ELR (cell line): ENCODE data around the gene TNFSF13.

ENCODE experiments used
- DNase-seq: peaks from one replicate; pipeline ENCODE4 v3.0.0-alpha.2; 2015; ENCODE audit warnings: low read depth

TNFSF13 gene

GRCh38 chr17:7552621-7553051 is 5.9 kb upstream of the TNFSF13 start:
- DNase-seq = no peak

DNA sequence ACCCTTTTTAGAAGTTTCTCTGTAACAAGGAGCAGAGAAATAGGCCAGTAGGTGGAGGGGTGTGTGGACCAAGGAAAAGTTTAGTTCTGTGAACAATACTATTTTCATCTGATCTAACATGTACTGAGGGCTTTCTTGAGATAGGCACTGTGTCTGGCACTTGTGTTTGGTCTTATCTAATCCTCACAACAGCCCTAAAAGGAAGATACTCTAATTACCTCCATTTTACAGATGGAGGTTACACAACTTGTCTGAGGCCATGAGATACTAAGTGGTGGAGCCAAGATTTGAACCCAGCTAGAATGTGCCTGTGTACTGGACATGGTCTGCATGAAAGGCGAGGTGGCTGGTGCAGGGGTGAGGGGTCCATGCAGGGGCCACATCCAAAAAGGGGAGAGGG is 5.2 kb upstream of the TNFSF13 start:
- DNase-seq = no peak

DNA sequence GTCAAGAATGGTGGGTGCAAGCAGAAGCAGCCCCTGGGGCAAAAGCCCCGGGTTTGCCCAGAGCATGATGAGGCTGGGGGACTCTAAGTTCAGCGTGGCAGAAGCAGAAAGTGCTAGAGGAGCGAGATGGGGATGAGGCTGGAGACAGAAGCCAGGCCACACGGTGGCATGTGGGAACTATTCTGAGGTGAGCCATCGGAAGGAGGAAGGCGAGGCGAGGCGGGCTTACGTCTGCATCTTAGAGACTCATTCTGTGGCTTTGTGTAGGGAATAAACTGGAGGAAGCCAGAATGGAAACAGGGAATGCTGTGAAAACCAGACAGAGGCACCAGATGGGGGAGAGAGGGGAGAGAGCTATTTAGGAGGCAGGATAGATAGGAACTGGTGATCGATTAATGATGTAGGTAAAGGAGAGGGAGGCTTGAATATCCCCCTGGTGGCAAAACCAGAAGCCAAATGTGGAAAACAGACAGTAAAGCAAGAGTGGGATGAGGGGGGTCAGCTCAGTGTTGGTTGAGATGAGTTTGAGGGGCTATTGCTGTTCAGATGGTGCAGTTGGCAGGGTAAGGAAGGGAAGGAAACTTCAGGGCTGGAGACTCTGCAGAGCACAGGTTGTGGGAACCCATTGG is 3.1 kb upstream of the TNFSF13 start:
- DNase-seq = no peak

- DNase-seq = no peak
Measured at GRCh38 chr17:7556627-7557026, 1.9 kb upstream of the TNFSF13 start.

- DNase-seq = no peak
Measured at GRCh38 chr17:7557147-7557764, 1.3 kb upstream of the TNFSF13 start.

DNA sequence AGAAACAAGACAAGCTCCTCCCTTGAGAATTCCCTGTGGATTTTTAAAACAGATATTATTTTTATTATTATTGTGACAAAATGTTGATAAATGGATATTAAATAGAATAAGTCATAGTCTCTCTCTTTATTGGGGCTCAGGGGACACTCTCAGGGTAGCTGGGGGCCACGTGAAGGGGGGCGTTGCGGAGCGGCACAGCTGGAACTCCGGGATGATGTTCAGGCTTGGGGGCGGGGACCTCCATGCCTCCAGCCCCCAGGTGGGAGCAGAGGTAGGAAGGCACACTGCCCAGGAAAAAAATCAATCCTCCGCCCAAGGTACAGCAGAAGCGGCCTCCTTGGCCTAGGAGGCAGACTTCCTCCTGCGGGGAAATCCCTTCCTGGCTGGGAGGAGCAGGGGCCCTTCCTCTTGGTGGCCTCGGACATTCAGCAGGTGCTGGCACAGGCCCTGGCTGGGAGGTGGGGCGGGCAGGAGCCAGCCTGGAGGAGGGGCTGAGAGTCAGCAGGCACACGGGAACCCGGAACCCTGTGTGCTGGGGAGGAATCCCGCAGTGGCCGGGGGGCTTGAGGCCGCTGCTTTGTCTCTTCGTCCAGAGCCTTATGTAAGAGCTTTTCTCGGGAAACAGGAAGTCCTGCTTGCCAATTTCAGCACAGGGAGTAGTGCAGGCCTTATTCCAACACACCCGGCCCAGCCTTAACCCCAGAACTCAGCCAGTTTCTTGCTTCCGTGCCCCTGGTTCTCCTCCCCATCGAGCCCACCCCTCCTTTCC is 591 bp upstream of the TNFSF13 start:
- DNase-seq = peak; percentile 45

DNA sequence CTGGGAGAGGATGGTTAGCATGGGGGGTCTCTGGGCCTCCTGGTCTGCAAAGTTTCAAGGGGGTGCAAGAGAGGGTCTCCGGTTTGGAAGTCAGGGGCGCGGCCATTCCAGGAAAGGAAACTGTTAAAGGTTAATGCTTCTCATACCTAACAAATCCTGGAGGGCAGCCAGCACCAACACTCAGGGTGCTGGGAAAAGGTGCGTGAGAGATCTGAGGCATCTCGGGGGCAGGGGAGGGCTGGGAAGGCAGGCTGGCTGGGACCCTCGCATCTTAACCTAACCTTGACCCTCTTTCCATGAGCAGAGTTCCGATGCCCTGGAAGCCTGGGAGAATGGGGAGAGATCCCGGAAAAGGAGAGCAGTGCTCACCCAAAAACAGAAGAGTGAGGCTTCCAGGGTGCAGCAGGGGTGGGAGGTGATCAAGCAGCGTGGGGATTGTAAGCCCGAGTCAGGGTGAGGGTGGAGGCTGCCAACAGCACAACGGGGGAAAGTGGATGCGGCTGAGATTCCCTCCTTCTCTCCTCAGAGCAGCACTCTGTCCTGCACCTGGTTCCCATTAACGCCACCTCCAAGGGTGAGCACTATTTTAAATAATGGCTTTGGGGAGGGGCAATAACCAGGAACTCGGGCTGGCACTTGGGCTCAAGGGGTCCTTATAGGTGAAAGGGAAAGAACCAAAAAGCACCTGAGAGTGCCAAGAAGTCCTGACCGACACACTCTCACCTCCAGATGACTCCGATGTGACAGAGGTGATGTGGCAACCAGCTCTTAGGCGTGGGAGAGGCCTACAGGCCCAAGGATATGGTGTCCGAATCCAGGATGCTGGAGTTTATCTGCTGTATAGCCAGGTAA is 996 bp downstream of the TNFSF13 start:
- no peak for DNase-seq

GRCh38 chr17:7560172-7561027 is 1.9 kb downstream of the TNFSF13 start:
- DNase-seq = peak; percentile 76

GRCh38 chr17:7561028-7561575 is 2.6 kb downstream of the TNFSF13 start:
- DNase-seq = peak; percentile 91

DNA sequence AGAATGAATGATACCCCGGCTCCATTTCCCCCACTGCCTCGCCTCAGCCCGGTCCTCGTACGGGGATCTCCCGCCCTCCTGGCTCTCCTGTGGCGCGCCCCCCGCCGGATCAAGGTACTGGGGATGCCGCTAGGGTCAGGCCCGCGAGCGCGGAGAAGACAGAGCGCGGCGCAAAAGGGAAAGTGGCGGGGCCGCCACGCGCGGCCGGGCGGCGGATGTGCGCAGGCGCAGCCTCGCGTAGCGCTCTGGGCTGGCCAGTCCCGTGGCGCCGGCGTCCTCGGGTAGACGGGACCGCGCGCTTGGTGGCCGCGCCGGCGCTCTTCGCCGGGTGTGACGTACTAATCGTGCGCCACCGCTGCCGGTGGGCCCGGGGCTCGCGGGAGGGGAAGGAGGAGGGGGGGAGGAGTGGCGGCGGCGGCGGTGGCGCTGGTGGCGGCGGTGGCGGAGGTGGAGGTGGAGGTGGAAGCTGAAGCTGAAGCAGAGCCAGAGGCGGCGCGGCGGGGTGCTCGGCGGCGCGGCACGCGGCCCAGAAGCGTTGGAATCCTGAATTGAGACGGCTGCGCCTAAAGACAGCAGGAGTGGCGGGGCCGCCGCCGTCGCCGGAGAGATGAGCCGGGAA is 3.1 kb downstream of the TNFSF13 start, which contains the start of gene SENP3:
TSS of gene SENP3 (plus strand) at position 331 of the 619 bp plus-strand sequence. CDS start 1,158 bp downstream, outside the sequence.
- peak; percentile 93 for DNase-seq

GRCh38 chr17:7562208-7562605 is 3.7 kb downstream of the TNFSF13 start:
- DNase-seq = no peak

DNA sequence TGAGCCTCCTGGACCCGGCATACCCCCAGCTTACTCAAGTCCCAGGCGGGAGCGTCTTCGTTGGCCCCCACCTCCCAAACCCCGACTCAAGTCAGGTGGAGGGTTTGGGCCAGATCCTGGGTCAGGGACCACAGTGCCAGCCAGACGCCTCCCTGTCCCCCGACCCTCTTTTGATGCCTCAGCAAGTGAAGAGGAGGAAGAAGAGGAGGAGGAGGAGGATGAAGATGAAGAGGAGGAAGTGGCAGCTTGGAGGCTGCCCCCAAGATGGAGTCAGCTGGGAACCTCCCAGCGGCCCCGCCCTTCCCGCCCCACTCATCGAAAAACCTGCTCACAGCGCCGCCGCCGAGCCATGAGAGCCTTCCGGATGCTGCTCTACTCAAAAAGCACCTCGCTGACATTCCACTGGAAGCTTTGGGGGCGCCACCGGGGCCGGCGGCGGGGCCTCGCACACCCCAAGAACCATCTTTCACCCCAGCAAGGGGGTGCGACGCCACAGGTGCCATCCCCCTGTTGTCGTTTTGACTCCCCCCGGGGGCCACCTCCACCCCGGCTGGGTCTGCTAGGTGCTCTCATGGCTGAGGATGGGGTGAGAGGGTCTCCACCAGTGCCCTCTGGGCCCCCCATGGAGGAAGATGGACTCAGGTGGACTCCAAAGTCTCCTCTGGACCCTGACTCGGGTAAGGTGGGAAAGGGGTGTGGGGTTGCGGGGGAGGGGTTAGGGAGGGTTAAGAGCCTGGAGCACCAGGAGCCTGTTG is 4.7 kb downstream of the TNFSF13 start:
- DNase-seq = no peak

- no peak for DNase-seq
Measured at GRCh38 chr17:7569571-7569970, 11.0 kb downstream of the TNFSF13 start.

GRCh38 chr17:7570351-7570750 is 11.8 kb downstream of the TNFSF13 start:
- DNase-seq = no peak

- no peak for DNase-seq
Measured at GRCh38 chr17:7572338-7572587, 13.7 kb downstream of the TNFSF13 start.

GRCh38 chr17:7572588-7573323 is 14.2 kb downstream of the TNFSF13 start:
- peak; percentile 100 for DNase-seq

GRCh38 chr17:7573324-7574080 is 15.0 kb downstream of the TNFSF13 start:
- peak; percentile 93 for DNase-seq

DNA sequence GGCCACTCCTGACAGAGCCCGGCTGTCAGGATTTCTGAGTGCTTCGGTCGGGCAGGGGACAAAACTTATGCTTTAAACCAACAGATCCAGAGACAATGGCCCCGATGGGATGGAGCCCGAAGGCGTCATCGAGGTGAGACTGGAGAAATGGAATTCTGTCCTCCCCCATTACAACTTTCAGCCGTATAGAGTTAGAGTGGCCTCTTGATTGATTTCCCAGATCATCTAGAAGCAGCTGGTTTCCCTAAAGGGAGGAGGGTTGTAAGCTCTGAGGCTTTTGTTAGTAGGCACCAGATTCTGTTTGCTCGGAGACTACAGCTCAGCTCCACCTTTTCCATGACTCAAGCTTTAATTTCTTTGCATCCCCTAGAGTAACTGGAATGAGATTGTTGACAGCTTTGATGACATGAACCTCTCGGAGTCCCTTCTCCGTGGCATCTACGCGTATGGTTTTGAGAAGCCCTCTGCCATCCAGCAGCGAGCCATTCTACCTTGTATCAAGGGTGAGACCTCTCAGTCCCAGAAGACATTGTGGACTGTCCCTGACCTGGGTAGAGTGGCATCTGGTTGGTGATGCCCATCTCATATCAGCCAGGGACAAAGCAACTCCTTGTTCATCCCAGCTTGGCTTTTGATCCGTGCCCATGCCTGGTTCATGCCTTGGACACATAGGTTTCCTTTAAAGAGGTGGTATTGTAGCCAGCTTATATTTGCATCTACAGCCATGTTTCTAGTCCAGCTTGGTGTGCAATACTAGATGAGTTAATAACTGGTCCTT is 15.8 kb downstream of the TNFSF13 start:
- DNase-seq = peak; percentile 39
